Embryonic facial prominence (tissue), 1 donor: ENCODE measurements around the gene CD2.

Experiments used
- DNase-seq: peaks from one replicate; pipeline ENCODE4 v3.0.0-alpha.2; 2016; ENCODE audit errors: extremely low spot score

CD2 gene

GRCh38 chr1:116754198-116754977 lies at the start of gene CD2:
Gene CD2 (plus strand): TSS chr1:116754430. CDS start chr1:116754493, 63 bp downstream.
- DNase-seq, result no peak

GRCh38 chr1:116706123-116706522 lies 48.1 kb upstream of the CD2 start:
- no peak for DNase-seq

GRCh38 chr1:116706841-116707240 lies 47.4 kb upstream of the CD2 start:
- DNase-seq, result no peak

- DNase-seq, result no peak
Observed at GRCh38 chr1:116708255-116708900, 45.9 kb upstream of the CD2 start.

GRCh38 chr1:116709666-116710167 lies 44.5 kb upstream of the CD2 start:
- DNase-seq, result no peak

GRCh38 chr1:116710420-116711262 lies 43.6 kb upstream of the CD2 start:
- DNase-seq, result no peak

- DNase-seq, result no peak
Observed at GRCh38 chr1:116711263-116711840, 42.9 kb upstream of the CD2 start.

- DNase-seq, result no peak
Observed at GRCh38 chr1:116712510-116712909, 41.7 kb upstream of the CD2 start.

GRCh38 chr1:116713474-116713873 lies 40.8 kb upstream of the CD2 start:
- DNase-seq, result no peak

GRCh38 chr1:116716391-116716790 lies 37.8 kb upstream of the CD2 start:
- no peak for DNase-seq

- DNase-seq, result no peak
Observed at GRCh38 chr1:116717318-116717717, 36.9 kb upstream of the CD2 start.

GRCh38 chr1:116720364-116721038 lies 33.7 kb upstream of the CD2 start:
- DNase-seq, result no peak

- DNase-seq, result no peak
Observed at GRCh38 chr1:116721039-116721405, 33.2 kb upstream of the CD2 start.

- no peak for DNase-seq
Observed at GRCh38 chr1:116721451-116722007, 32.7 kb upstream of the CD2 start.

- no peak for DNase-seq
Observed at GRCh38 chr1:116722016-116722838, 32.0 kb upstream of the CD2 start.

- DNase-seq, result no peak
Observed at GRCh38 chr1:116724765-116725375, 29.4 kb upstream of the CD2 start.

GRCh38 chr1:116725798-116726197 lies 28.4 kb upstream of the CD2 start:
- no peak for DNase-seq

GRCh38 chr1:116726872-116727820 lies 27.1 kb upstream of the CD2 start:
- no peak for DNase-seq

- DNase-seq, result no peak
Observed at GRCh38 chr1:116731439-116731838, 22.8 kb upstream of the CD2 start.
